Neural cell (in vitro differentiated cells): ENCODE results near the gene CAMK2A. TPM values are rescaled to one million over a fixed set of nuclear protein-coding genes. Genes with fewer than 3 reads are reported as not detected.

ENCODE experiments used
- H2AFZ ChIP-seq: fragments of 200-600, 300-800 bp; sonication (generic), shearing (Covaris generic); 2 replicates; pipeline ENCODE4 v1.6.0; 2014; ENCODE audit warnings: low read depth, mild to moderate bottlenecking, antibody characterized with exemption, low read length, moderate library complexity
- H3F3A ChIP-seq: fragments of 200-600 bp; shearing (Covaris generic); 2 replicates; pipeline ENCODE4 v1.6.1; 2016; ENCODE audit warnings: mild to moderate bottlenecking, moderate library complexity, mixed read lengths, antibody characterized with exemption, low read length; ENCODE audit not compliant: insufficient read depth, poor library complexity, severe bottlenecking
- H3K27ac ChIP-seq: fragments of 200-600, 300-800 bp; sonication (generic), shearing (Covaris generic); 2 replicates; pipeline ENCODE4 v1.5.1; 2014; ENCODE audit warnings: mild to moderate bottlenecking, low read length, moderate library complexity
- H3K27me3 ChIP-seq: fragments of 300-800, 200-600 bp; sonication (generic), shearing (Covaris generic); 2 replicates; pipeline ENCODE4 v1.6.0; 2014; ENCODE audit warnings: mild to moderate bottlenecking, low read depth, low read length, moderate library complexity; ENCODE audit not compliant: insufficient read depth
- H3K36me3 ChIP-seq: fragments of 300-800, 200-600 bp; sonication (generic), shearing (Covaris generic); 2 replicates; pipeline ENCODE4 v1.5.1; 2014; ENCODE audit warnings: mild to moderate bottlenecking, antibody characterized with exemption, low read length, moderate library complexity; ENCODE audit not compliant: insufficient read depth
- H3K4me2 ChIP-seq: fragments of 300-800, 200-600 bp; sonication (generic), shearing (Covaris generic); 2 replicates; pipeline ENCODE4 v1.6.0; 2014; ENCODE audit warnings: mild to moderate bottlenecking, low read length
- H3K4me3 ChIP-seq: fragments of 300-800, 200-600 bp; sonication (generic), shearing (Covaris generic); 2 replicates; pipeline ENCODE4 v1.5.1; 2014; ENCODE audit warnings: mild to moderate bottlenecking, low read length, moderate library complexity
- H3K79me2 ChIP-seq: fragments of 200-600 bp; shearing (Covaris generic); replicated peaks from 2 replicates; pipeline ENCODE4 v1.6.0; 2014; ENCODE audit warnings: mild to moderate bottlenecking, low read length, moderate library complexity; ENCODE audit not compliant: insufficient read depth
- H3K9ac ChIP-seq: fragments of 300-800, 200-600 bp; sonication (generic), shearing (Covaris generic); 2 replicates; pipeline ENCODE4 v1.6.1; 2016; ENCODE audit warnings: mild to moderate bottlenecking, low read length, mixed read lengths
- H3K9me2 ChIP-seq: fragments of 200-600 bp; shearing (Covaris generic); 2 replicates; pipeline ENCODE4 v1.6.1; 2016; ENCODE audit warnings: mild to moderate bottlenecking, low read length, mixed read lengths; ENCODE audit not compliant: insufficient read depth
- H3K9me3 ChIP-seq: fragments of 200-600, 300-800 bp; sonication (generic), shearing (Covaris generic); 2 replicates; pipeline ENCODE4 v1.6.1; 2016; ENCODE audit warnings: mild to moderate bottlenecking, mixed run types, low read length, moderate library complexity, mixed read lengths
- H4K20me1 ChIP-seq: fragments of 200-600 bp; shearing (Covaris generic); 2 replicates; pipeline ENCODE4 v1.6.1; 2016; ENCODE audit warnings: mild to moderate bottlenecking, mixed run types; ENCODE audit not compliant: insufficient read depth
- CTCF ChIP-seq: fragments of 450-650 bp; IDR thresholded peaks from 2 replicates; pipeline ENCODE4 v1.5.1; 2014; ENCODE audit warnings: antibody characterized with exemption, mild to moderate bottlenecking, moderate library complexity; ENCODE audit not compliant: poor library complexity, severe bottlenecking
- EP300 ChIP-seq: fragments of 450-650 bp; conservative IDR thresholded peaks from 2 replicates; pipeline ENCODE4 v1.6.1; 2014; ENCODE audit warnings: antibody characterized with exemption, mild to moderate bottlenecking, moderate library complexity; ENCODE audit not compliant: poor library complexity, severe bottlenecking
- EZH2 ChIP-seq: fragments of 200-600, 300-800 bp; shearing (Covaris generic), sonication (generic); IDR thresholded peaks from 2 replicates; pipeline ENCODE4 v1.6.1; 2014; ENCODE audit warnings: antibody characterized with exemption, low read length, borderline replicate concordance, mild to moderate bottlenecking; ENCODE audit not compliant: insufficient read depth, poor library complexity, severe bottlenecking
- MXI1 ChIP-seq: fragments of 450-650 bp; conservative IDR thresholded peaks from 2 replicates; pipeline ENCODE4 v1.6.1; 2014; ENCODE audit warnings: antibody characterized with exemption, mild to moderate bottlenecking; ENCODE audit not compliant: poor library complexity, severe bottlenecking
- POLR2AphosphoS5 ChIP-seq: IDR thresholded peaks from 2 replicates; pipeline ENCODE4 v1.6.1; 2012
- RAD21 ChIP-seq: fragments of 450-650 bp; conservative IDR thresholded peaks from 2 replicates; pipeline ENCODE4 v1.6.1; 2014; ENCODE audit warnings: antibody characterized with exemption, mild to moderate bottlenecking, moderate library complexity
- REST ChIP-seq: IDR thresholded peaks from 2 replicates; pipeline ENCODE4 v1.6.1; 2012; ENCODE audit warnings: borderline replicate concordance
- SMC3 ChIP-seq: fragments of 450-650 bp; conservative IDR thresholded peaks from 2 replicates; pipeline ENCODE4 v1.6.1; 2014; ENCODE audit warnings: antibody characterized with exemption, mild to moderate bottlenecking, moderate library complexity; ENCODE audit not compliant: poor library complexity
- TAF1 ChIP-seq: IDR thresholded peaks from 2 replicates; pipeline ENCODE4 v1.6.1; 2012; ENCODE audit warnings: low read depth
- polyA plus RNA-seq: library from polyadenylated mRNA; depleted of rRNA; stranded (reverse); fragments of >200 nt; gene quantifications from 2 replicates; pipeline ENCODE4 v1.2.3, GENCODE V29; 2014

Gene CAMK2A
- polyA plus RNA-seq, 1 donor from 2014 or later, result 61.7 TPM

GRCh38 chr5:150215979-150216944, 73.3 kb downstream of the CAMK2A start:
- Histone ChIP-seq H3K9ac (no peak overlapping the region), H3F3A (no peaks in the 10 kb centered on the region), H3K9me3 (no peaks in the 10 kb centered on the region), H3K36me3 (no peaks in the 10 kb centered on the region), H3K27me3 (no peaks in the 10 kb centered on the region), H3K4me3 (no peak overlapping the region), H3K27ac (no peak overlapping the region), H4K20me1 (no peaks in the 10 kb centered on the region), H3K4me2 (no peak overlapping the region), H3K79me2 (no peaks in the 10 kb centered on the region), H3K9me2 (no peaks in the 10 kb centered on the region), H2AFZ (no peak overlapping the region)
- no peak for TF ChIP-seq CTCF
- TF ChIP-seq MXI1, result no peak
- TF ChIP-seq TAF1, result no peak
- no peak for TF ChIP-seq RAD21
- no peak for TF ChIP-seq SMC3
- TF ChIP-seq REST, result no peak
- no peak for TF ChIP-seq EZH2
- no peak for TF ChIP-seq POLR2AphosphoS5
- TF ChIP-seq EP300, result no peak

GRCh38 chr5:150214289-150214688, 75.3 kb downstream of the CAMK2A start:
- Histone ChIP-seq H3K9ac (no peak overlapping the region), H3F3A (no peaks in the 10 kb centered on the region), H3K9me2 (no peaks in the 10 kb centered on the region), H3K9me3 (no peaks in the 10 kb centered on the region), H3K27ac (no peak overlapping the region), H3K36me3 (no peaks in the 10 kb centered on the region), H4K20me1 (no peaks in the 10 kb centered on the region), H2AFZ (no peak overlapping the region), H3K4me3 (no peak overlapping the region), H3K79me2 (no peaks in the 10 kb centered on the region), H3K27me3 (no peaks in the 10 kb centered on the region), H3K4me2 (no peak overlapping the region)
- TF ChIP-seq CTCF (no peak), MXI1 (no peak), RAD21 (no peak), EZH2 (no peak), TAF1 (no peak), POLR2AphosphoS5 (no peak), REST (no peak)
